NK-92 treated with Interleukin-12 subunit alpha and Interleukin-12 subunit beta, amount 100 ng/mL, for 24 hours (cell line): ENCODE measurements around the gene NXPH4.
A peak's percentile ranks its signal among the peaks of the same experiment; 100 is the strongest.

ENCODE experiments used
- DNase-seq: peaks from one replicate; lab custom pipeline; 2025; lab: John Stamatoyannopoulos, UW

NXPH4 gene

GRCh38 chr12:57219205-57219992 is 2.8 kb downstream of the NXPH4 start:
- no peak for DNase-seq

- no peak for DNase-seq
These were observed 3.6 kb downstream of the NXPH4 start for GRCh38 chr12:57219993-57220754.

- DNase-seq, result no peak
These were observed 4.2 kb downstream of the NXPH4 start for GRCh38 chr12:57220770-57221168.

GRCh38 chr12:57221169-57221917 is 4.7 kb downstream of the NXPH4 start:
- no peak for DNase-seq

GRCh38 chr12:57222286-57223190 is 5.9 kb downstream of the NXPH4 start:
- no peak for DNase-seq

- DNase-seq, result no peak
These were observed 6.9 kb downstream of the NXPH4 start for GRCh38 chr12:57223191-57224165.

GRCh38 chr12:57224278-57224972 is 7.8 kb downstream of the NXPH4 start:
- DNase-seq, result no peak

GRCh38 chr12:57224973-57225679 is 8.5 kb downstream of the NXPH4 start:
- no peak for DNase-seq

- DNase-seq, result no peak
These were observed 9.2 kb downstream of the NXPH4 start for GRCh38 chr12:57225680-57226210.

GRCh38 chr12:57226588-57227314 is 10.2 kb downstream of the NXPH4 start:
- DNase-seq, result no peak

- DNase-seq, result no peak
These were observed 10.9 kb downstream of the NXPH4 start for GRCh38 chr12:57227315-57228115.

GRCh38 chr12:57229046-57229633 is 12.5 kb downstream of the NXPH4 start:
- DNase-seq, result no peak

- peak; percentile 90 for DNase-seq
These were observed 13.2 kb downstream of the NXPH4 start, which contains the start of gene SHMT2 for GRCh38 chr12:57229634-57230380. Gene SHMT2, plus strand, starts transcription at chr12:57229711. Its CDS starts 68 bp downstream, at chr12:57229779.

GRCh38 chr12:57230381-57231155 is 14.0 kb downstream of the NXPH4 start:
- no peak for DNase-seq
